ENCODE measurements around the gene FRAS1. TPM values are rescaled to one million over a fixed set of nuclear protein-coding genes. Genes with fewer than 3 reads are reported as not detected.

The FRAS1 gene
- total RNA-seq, 5 donors from 2014 or later (not counting 1 experiment from before 2014, with no cell fraction given): 0.23 to 0.39 (median 0.32) TPM; not detected in 2

GRCh38 chr4:78057600-78058550, 752 bp downstream of the FRAS1 start:
- CTCF ChIA-PET: interaction anchor here (0.6 to 1.0 kb wide), 2 partner anchors 11 to 1378 kb away, joined by 3 to 4 read pairs; no protein-coding TSS in a partner anchor
- peak overlapping the region in 1 of 2 donors; percentile 40 for H3K27ac Mint-ChIP-seq
- Histone ChIP-seq H3K36me3 (ENCODE audit: control insufficient read depth in 2 of 2, extremely low read depth in 1 of 2, insufficient read depth in 1 of 2, low read length in 1 of 2) (no peaks in the 10 kb centered on the region), H3K27ac (ENCODE audit: low read length) (no peak overlapping the region), H3K4me1 (ENCODE audit: control insufficient read depth in 1 of 2, extremely low read depth in 1 of 2, insufficient read depth in 2 of 2, low read length in 2 of 2) (peaks cover 12 to 35% of the 10 kb centered on the region in 2 experiments), H3K9me3 (no peaks in the 10 kb centered on the region), H3K27me3 (replicated peaks in 1 of 2; ENCODE audit: control insufficient read depth in 2 of 2, extremely low read depth in 1 of 2, insufficient read depth in 2 of 2, low read length in 1 of 2) (peaks cover 8 to 51% of the 10 kb centered on the region in 2 experiments), H3K4me3 (ENCODE audit: control insufficient read depth in 1 of 2, extremely low read depth in 1 of 2, low read length in 1 of 2) (peak overlapping the region; percentile 45 to 98)
- peaks cover 58 to 74% of the 10 kb centered on the region in 2 donors for H3K27me3 Mint-ChIP-seq
- H3K36me3 Mint-ChIP-seq: no peaks in the 10 kb centered on the region
- POLR2A ChIA-PET: no interaction called here
- 2% methylated on average over 45 of the region's 56 CpGs for WGBS (ENCODE audit: insufficient coverage)
- ATAC-seq (replicated peaks in 1 of 4) (peak; percentile 15 to 43 (median 34)), DNase-seq (peak in 6 of 35 experiments; percentile 4 to 25 (median 12))
- peaks cover 29 to 32% (median 31%) of the 10 kb centered on the region in 3 donors for H3K4me1 Mint-ChIP-seq
- H3K9me3 Mint-ChIP-seq: no peaks in the 10 kb centered on the region
- H3K4me3 Mint-ChIP-seq: peak overlapping the region; percentile 79 to 93 (median 79)

GRCh38 chr4:78058591-78059523, 1.7 kb downstream of the FRAS1 start:
- H3K9me3 ChIP-seq: no peaks in the 10 kb centered on the region
- H3K4me3 ChIP-seq (ENCODE audit: control insufficient read depth in 1 of 2, extremely low read depth in 1 of 2, low read length in 1 of 2): peak overlapping the region; percentile 45 to 98
- H3K4me1 Mint-ChIP-seq: peaks cover 29 to 32% (median 31%) of the 10 kb centered on the region in 3 donors
- peaks cover 12 to 35% of the 10 kb centered on the region in 2 experiments for H3K4me1 ChIP-seq (ENCODE audit: control insufficient read depth in 1 of 2, extremely low read depth in 1 of 2, insufficient read depth in 2 of 2, low read length in 2 of 2)
- no peak overlapping the region for H3K27ac Mint-ChIP-seq
- peak overlapping the region; percentile 79 to 93 (median 79) for H3K4me3 Mint-ChIP-seq
- no peaks in the 10 kb centered on the region for H3K36me3 ChIP-seq (ENCODE audit: control insufficient read depth in 2 of 2, extremely low read depth in 1 of 2, insufficient read depth in 1 of 2, low read length in 1 of 2)
- peak in 2 of 35 experiments; percentile 2 to 6 for DNase-seq
- peaks cover 4 to 51% of the 10 kb centered on the region in 2 experiments for H3K27me3 ChIP-seq (replicated peaks in 1 of 2; ENCODE audit: control insufficient read depth in 2 of 2, extremely low read depth in 1 of 2, insufficient read depth in 2 of 2, low read length in 1 of 2)
- H3K27me3 Mint-ChIP-seq: peaks cover 61 to 73% of the 10 kb centered on the region in 2 donors
- H3K9me3 Mint-ChIP-seq: no peaks in the 10 kb centered on the region
- no peaks in the 10 kb centered on the region for H3K36me3 Mint-ChIP-seq
- ChIA-PET POLR2A (interaction anchor here in 1 of 2 donors (0.6 kb wide), 2 partner anchors 20 to 336 kb away, joined by 3 read pairs; no protein-coding TSS in a partner anchor), CTCF (interaction anchor here (0.6 to 1.5 kb wide), 9 partner anchors 10 to 1884 kb away, joined by 3 to 7 read pairs (median 4); no protein-coding TSS in a partner anchor)
- H3K27ac ChIP-seq (ENCODE audit: low read length): no peak overlapping the region
- WGBS (ENCODE audit: insufficient coverage): 1% methylated on average over 36 of the region's 54 CpGs
- peak in 1 of 4 experiments; percentile 20 for ATAC-seq (replicated peaks in 1 of 4)

- Mint-ChIP-seq H3K27me3 (peaks cover 56 to 73% of the 10 kb centered on the region in 2 donors), H3K36me3 (no peaks in the 10 kb centered on the region), H3K4me3 (peak overlapping the region; percentile 47 to 93 (median 69)), H3K9me3 (no peaks in the 10 kb centered on the region), H3K27ac (no peak overlapping the region), H3K4me1 (peaks cover 29 to 32% (median 31%) of the 10 kb centered on the region in 3 donors)
- 5% methylated on average over 3 of the region's 7 CpGs for WGBS (ENCODE audit: insufficient coverage)
- no peak overlapping the region for H3K27ac ChIP-seq (ENCODE audit: low read length)
- POLR2A ChIA-PET: interaction anchor here in 1 of 2 donors (0.6 kb wide), 2 partner anchors 19 to 337 kb away, joined by 3 read pairs; no protein-coding TSS in a partner anchor
- H3K9me3 ChIP-seq: no peaks in the 10 kb centered on the region
- H3K4me3 ChIP-seq (ENCODE audit: control insufficient read depth in 1 of 2, extremely low read depth in 1 of 2, low read length in 1 of 2): peak overlapping the region; percentile 26 to 98
- peak in 2 of 35 experiments; percentile 4 to 41 for DNase-seq
- no peaks in the 10 kb centered on the region for H3K36me3 ChIP-seq (ENCODE audit: control insufficient read depth in 2 of 2, extremely low read depth in 1 of 2, insufficient read depth in 1 of 2, low read length in 1 of 2)
- peaks cover 12 to 35% of the 10 kb centered on the region in 2 experiments for H3K4me1 ChIP-seq (ENCODE audit: control insufficient read depth in 1 of 2, extremely low read depth in 1 of 2, insufficient read depth in 2 of 2, low read length in 2 of 2)
- CTCF ChIA-PET: interaction anchor here (0.6 to 1.5 kb wide), 9 partner anchors 10 to 1885 kb away, joined by 3 to 7 read pairs (median 4); no protein-coding TSS in a partner anchor
- peaks cover 4 to 51% of the 10 kb centered on the region in 2 experiments for H3K27me3 ChIP-seq (replicated peaks in 1 of 2; ENCODE audit: control insufficient read depth in 2 of 2, extremely low read depth in 1 of 2, insufficient read depth in 2 of 2, low read length in 1 of 2)
- peak in 1 of 4 experiments; percentile 34 for ATAC-seq (replicated peaks in 1 of 4)
Observed at GRCh38 chr4:78059524-78059889, 2.4 kb downstream of the FRAS1 start.

GRCh38 chr4:78059938-78060337, 2.8 kb downstream of the FRAS1 start:
- CTCF ChIA-PET: interaction anchor here (0.6 to 1.5 kb wide), 8 partner anchors 11 to 1886 kb away, joined by 3 to 7 read pairs (median 4); no protein-coding TSS in a partner anchor
- H3K4me3 ChIP-seq (ENCODE audit: control insufficient read depth in 1 of 2, extremely low read depth in 1 of 2, low read length in 1 of 2): no peak overlapping the region
- Mint-ChIP-seq H3K36me3 (no peaks in the 10 kb centered on the region), H3K4me3 (peak overlapping the region in 1 of 3 donors; percentile 93), H3K27me3 (peaks cover 56 to 69% of the 10 kb centered on the region in 2 donors), H3K27ac (no peak overlapping the region), H3K4me1 (peaks cover 29 to 32% (median 31%) of the 10 kb centered on the region in 3 donors), H3K9me3 (no peaks in the 10 kb centered on the region)
- WGBS (ENCODE audit: insufficient coverage): no CpG with 5 or more reads among the region's 1 CpG
- H3K27me3 ChIP-seq (replicated peaks in 1 of 2; ENCODE audit: control insufficient read depth in 2 of 2, extremely low read depth in 1 of 2, insufficient read depth in 2 of 2, low read length in 1 of 2): peaks cover 4 to 50% of the 10 kb centered on the region in 2 experiments
- no peaks in the 10 kb centered on the region for H3K9me3 ChIP-seq
- no peaks in the 10 kb centered on the region for H3K36me3 ChIP-seq (ENCODE audit: control insufficient read depth in 2 of 2, extremely low read depth in 1 of 2, insufficient read depth in 1 of 2, low read length in 1 of 2)
- ATAC-seq (replicated peaks in 1 of 4): no peak
- H3K4me1 ChIP-seq (ENCODE audit: control insufficient read depth in 1 of 2, extremely low read depth in 1 of 2, insufficient read depth in 2 of 2, low read length in 2 of 2): peaks cover 12 to 35% of the 10 kb centered on the region in 2 experiments
- POLR2A ChIA-PET: interaction anchor here in 1 of 2 donors (0.6 kb wide), 2 partner anchors 19 to 337 kb away, joined by 3 read pairs; no protein-coding TSS in a partner anchor
- no peak for DNase-seq
- no peak overlapping the region for H3K27ac ChIP-seq (ENCODE audit: low read length)

GRCh38 chr4:78061939-78062570, 4.9 kb downstream of the FRAS1 start:
- peaks cover 20 to 22% (median 21%) of the 10 kb centered on the region in 3 donors for H3K4me1 Mint-ChIP-seq
- H3K4me3 Mint-ChIP-seq: no peak overlapping the region
- 17% methylated on average over 1 of the region's 2 CpGs for WGBS (ENCODE audit: insufficient coverage)
- ChIA-PET POLR2A (no interaction called here), CTCF (no interaction called here)
- no peak overlapping the region for H3K27ac Mint-ChIP-seq
- Histone ChIP-seq H3K4me1 (ENCODE audit: control insufficient read depth in 1 of 2, extremely low read depth in 1 of 2, insufficient read depth in 2 of 2, low read length in 2 of 2) (peaks cover 6 to 26% of the 10 kb centered on the region in 2 experiments), H3K27me3 (replicated peaks in 1 of 2; ENCODE audit: control insufficient read depth in 2 of 2, extremely low read depth in 1 of 2, insufficient read depth in 2 of 2, low read length in 1 of 2) (peaks cover 3 to 30% of the 10 kb centered on the region in 2 experiments), H3K27ac (ENCODE audit: low read length) (no peak overlapping the region), H3K9me3 (no peaks in the 10 kb centered on the region), H3K4me3 (ENCODE audit: control insufficient read depth in 1 of 2, extremely low read depth in 1 of 2, low read length in 1 of 2) (no peak overlapping the region), H3K36me3 (ENCODE audit: control insufficient read depth in 2 of 2, extremely low read depth in 1 of 2, insufficient read depth in 1 of 2, low read length in 1 of 2) (no peaks in the 10 kb centered on the region)
- no peaks in the 10 kb centered on the region for H3K9me3 Mint-ChIP-seq
- no peak for ATAC-seq (replicated peaks in 1 of 4)
- DNase-seq: no peak
- H3K27me3 Mint-ChIP-seq: peaks cover 60 to 63% of the 10 kb centered on the region in 2 donors
- no peaks in the 10 kb centered on the region for H3K36me3 Mint-ChIP-seq

All from T-cell (primary cell).